Embryonic facial prominence (tissue), 1 donor: ENCODE measurements around the gene SAXO1.

ENCODE experiments used
- DNase-seq: peaks from one replicate; pipeline ENCODE4 v3.0.0-alpha.2; 2016; ENCODE audit errors: extremely low spot score

Gene SAXO1

DNA sequence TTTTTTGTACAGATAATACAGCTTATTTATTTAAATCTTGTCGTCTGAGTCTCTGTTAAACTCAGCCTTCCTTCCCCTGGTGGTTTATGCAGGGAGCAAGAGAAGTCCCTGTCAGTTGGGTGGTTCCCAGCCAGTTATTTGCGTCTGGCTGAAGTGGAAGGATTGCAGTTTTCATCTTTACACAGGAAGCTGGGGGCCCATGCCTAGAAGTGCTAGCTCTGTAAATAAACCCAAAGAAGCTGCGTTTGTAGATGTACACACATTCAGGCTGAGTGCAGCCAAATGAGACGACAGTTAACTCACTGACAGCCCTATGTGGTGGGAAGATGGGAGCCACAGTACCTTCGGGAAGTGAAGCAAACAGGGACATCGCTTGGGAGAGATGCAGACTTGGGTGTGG, 122.1 kb downstream of the SAXO1 start:
- DNase-seq: no peak

DNA sequence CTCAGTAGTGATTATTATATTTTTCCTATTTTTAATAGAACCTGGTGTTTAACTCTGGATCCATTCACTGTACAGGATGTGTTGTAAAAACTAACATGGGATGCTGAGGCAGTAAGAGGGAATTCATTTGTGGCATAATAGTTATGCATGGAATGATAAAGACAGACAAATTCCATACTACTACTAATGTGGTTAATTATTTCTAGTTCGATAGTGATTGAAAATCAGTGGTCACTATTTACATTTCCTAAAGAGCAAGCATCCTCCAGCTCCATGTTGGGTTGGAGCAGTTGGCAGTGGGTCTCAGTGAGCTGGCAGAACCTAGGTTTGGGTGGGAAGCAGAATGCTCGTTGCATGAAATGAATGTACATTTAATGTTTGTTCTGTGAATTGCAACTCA, 122.6 kb downstream of the SAXO1 start:
- DNase-seq: no peak

DNA sequence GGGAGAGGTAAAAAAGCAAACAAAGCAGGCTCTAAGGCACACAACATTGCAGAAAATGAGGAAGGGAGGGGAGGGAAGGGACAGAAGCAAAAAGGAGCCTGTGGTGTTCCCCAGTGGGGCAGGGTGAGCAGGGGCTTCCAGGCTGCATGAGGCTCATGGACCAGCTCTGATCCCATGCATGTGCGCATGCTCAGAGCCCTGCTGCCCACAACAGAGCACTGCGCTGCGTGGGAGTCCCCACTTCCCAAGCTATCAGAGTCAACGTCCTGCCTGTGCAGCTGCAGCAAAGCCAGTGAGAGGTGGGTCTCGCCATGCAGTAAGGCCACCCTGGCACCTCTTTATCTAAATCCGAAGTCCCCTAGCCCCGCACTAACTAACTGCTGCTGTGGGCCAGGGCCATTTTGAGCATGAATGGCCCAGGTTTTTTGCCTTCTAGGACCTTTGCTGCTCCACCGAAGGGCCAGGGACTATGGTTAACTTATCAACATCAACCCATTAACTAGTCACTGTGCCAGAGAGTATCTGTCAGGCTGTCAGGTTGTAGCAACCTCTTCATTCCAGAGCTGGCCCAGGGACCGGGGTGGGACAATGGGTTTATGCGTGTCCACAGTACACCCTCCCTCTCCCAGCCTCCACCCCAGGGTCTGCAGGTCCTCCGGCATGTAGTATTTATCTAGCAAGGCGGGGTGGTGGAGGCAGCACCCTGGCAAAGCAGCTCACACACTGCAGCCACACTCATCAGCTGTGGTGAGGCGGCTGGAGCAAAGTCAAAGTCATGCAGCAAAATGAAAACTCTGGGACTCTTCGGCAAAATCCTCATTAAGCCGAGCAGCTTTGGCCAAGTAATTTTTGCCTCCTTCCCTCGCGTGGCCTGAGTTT, 123.6 kb downstream of the SAXO1 start:
- no peak for DNase-seq

DNA sequence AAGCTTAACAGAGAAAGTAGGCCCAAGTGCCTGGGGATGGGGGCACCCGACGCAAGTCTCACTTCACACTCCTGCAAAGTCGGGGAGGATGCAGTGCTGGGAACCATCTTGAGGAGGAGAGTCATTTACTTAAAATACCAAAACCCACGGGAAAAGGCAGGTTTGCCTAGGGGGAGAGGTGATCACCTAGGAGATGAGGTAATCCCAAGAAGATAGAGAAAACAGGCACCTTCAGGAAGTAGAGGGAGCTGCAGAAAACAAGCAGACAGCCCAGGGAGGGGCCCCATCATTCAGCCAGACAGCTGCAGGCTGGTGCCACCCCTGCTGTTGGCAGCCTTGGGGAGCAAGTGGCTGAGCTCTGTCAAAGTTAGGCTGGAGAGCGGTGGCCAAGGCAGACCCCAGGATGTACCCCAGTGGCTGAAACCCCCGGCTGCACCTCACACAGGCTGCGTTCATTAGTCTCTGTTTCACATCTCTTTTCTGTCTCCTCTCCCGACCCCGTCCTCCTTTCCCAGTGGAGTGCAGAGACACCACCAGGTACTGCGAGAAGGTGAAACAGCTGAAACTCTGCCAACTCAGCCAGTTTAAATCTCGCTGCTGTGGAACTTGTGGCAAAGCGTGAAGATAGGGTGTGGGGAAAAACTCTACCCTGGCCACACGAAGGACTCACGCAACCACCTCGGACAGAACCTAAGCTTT, 124.9 kb downstream of the SAXO1 start:
- DNase-seq: no peak

DNA sequence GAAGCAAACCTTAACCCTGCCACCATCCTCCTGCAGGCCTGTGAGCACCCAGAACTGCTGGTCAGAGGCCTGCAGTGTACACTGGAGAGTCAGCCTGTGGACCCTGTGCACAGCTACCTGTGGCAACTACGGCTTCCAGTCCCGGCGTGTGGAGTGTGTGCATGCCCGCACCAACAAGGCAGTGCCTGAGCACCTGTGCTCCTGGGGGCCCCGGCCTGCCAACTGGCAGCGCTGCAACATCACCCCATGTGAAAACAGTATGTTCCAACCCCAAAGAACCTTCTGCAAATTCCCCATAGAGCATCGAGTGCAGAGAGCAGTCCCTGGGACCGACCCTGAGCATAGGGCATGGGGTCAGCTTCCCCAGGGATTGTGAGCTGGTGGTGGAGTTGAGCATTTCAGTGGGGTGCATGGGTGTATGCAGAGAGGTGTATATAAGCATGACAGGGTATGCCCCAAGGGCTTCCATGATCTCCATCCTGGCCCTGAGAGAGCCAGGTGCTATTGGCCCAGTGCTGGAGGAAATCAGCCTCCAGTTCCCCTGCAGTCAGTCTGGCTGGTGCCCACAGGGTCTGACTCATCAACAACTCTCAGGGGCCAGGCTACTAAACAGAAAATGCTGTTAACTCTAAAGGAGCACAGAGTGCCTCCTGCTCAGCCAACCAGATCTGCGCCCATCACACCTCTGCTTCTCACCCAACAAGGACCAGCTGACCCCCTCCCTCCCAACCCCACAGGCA, 126.2 kb downstream of the SAXO1 start:
- no peak for DNase-seq

DNA sequence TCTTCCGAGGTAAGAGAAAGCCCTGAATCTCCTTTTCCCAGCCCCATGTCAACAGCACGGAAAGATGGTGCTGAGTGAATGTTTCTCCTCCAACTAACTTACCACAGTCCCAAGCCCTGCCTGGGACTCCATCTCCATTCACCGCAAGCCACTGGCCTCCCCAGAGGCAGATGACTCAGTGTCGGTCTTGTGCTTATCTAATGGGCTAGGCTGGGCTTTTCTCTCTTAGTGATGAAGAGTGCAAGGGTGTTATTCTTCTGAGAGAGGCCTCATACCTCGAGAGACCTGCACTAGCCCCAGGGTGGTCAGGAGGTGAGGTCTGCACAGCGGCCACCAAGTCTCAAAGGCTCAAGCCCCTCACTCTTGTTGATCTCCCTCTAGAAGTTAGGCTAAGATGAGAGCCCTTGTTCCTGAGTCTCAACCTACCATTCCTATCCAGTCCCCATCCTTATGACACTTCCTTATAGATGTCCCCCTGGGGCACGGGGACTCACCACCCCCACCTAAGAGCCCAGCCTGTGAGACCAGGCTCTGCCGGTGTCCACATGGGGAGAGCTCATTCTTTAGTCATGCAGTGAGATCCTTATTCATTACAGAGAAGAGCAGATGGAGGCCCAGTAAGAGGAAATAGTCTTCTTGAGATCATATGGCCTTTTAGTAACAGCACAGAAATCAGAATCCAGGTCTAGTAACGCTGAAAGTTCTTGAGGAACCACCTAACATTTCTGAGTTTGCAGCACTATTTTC, 127.0 kb downstream of the SAXO1 start:
- DNase-seq: no peak

DNA sequence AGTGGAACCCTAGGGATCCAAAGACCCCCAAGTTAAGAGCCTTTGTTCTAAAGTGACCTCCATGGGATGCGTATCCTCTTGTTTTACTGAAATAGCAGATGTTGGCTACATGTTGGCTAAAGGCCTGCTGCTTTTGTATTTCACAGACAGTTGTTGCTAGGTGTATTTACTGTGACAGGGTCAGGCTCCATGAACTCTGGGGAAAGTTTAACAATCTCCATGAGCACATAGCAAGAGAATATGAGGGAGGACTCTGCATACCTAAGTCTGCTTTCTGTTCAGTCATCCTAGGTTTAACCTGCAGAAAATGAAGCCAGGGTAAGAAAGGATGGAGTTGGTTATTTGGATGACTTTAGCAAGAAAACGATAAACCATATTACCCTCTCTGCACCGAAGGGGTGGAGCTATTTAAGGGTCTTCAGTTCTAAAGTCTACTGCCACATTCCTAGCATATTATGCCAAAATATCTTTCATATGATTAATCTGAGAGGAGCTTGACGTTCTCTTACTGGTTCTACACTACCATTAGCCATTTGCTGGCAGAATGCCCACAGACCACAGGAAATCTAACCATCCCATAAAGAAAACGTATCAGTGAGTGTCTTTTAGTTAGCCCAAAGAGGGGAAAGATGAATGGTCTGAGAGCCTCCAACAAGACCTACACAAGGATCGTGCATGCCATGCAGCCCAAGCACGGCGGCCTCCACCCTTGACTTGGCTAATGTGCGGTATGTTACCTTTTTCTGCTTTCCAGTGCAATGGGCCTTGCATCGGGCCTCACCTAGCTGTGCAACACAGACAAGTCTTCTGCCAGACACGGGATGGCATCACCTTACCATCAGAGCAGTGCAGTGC, 127.8 kb downstream of the SAXO1 start:
- no peak for DNase-seq

DNA sequence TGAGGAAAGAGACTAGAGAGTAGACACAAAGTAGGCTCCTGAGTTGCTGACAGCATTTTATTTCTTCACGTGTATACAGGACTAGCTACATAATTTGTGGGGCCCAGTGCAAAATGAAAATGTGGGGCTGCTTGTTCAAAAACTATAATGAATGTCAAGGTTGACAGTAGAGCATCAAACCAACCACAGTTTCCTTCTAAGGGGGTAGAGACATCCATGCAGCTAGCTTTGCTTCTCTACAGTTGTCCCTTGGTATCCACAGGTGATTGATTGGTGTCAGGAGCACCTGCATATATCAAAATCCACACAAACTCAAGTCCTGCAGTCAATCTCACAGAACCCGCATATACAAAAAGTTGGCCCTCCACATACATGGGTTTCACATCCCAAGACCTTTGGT, 129.6 kb downstream of the SAXO1 start:
- DNase-seq: no peak

DNA sequence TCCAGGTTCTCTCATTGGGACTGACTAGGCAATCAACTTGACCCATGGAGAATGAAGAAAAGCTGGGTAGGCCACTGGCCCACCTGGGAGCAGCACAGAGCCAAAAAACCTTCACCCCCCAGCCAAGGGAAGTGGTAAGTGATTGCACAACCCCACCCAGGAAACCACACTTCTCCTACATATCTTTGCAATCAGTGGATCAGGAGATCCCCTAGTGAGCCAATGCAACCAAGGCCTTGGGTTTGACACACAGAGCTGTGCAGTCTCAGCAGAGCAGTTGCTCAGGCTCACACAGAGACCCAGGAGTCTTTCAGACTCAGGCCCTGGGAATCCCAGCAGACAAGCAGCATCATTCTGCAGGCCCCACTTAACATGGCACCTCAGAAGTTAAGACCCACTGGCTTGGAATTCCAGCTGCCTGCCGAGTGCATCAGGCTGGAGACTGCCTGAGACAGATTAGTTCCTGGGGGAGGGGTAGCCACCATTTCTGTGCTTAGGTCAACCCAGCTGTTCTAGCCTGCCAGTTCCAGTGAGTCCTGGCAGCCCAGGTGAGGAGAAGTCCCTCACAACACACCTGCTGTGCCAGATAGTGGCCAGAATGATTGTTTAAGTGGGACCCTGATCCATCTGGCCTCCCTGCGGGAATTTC, 136.4 kb downstream of the SAXO1 start:
- no peak for DNase-seq

DNA sequence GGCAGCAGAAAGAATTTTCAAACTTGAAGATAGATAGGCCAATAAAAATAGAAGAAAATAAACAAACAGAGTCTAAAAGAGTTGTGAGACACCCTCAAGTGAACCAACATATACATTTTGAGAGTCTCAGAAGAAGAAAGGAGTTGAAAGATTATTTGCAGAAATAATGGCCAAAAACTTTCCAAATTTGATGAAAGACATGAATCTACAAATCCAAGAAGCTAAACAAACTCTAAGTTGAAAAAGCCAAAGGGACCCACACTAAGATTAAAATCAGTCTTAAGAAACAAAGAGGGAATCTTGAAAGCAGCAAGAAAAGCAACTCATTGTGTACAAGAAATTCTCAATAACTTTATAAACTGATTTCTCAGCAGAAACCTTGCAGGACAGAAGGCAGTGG, 137.0 kb downstream of the SAXO1 start:
- DNase-seq: no peak

DNA sequence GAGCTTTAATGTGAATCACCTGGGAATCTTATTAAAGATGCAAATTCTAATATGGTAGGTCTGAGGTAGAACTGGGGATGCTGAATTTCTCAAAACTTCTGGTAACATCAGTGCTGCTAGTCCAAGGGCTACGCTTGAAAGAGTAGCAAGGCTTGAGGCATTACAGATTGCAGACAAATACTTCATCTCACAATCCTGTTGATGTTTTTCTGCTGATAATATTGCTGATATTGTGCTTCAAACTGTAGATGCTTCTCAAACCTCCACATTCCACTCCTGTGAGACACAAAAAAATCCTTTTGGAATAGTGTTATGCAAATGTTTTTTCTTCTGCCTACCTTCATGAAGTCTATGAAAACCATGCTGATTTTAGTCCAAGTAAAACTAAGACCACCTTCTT, 139.5 kb downstream of the SAXO1 start:
- no peak for DNase-seq

DNA sequence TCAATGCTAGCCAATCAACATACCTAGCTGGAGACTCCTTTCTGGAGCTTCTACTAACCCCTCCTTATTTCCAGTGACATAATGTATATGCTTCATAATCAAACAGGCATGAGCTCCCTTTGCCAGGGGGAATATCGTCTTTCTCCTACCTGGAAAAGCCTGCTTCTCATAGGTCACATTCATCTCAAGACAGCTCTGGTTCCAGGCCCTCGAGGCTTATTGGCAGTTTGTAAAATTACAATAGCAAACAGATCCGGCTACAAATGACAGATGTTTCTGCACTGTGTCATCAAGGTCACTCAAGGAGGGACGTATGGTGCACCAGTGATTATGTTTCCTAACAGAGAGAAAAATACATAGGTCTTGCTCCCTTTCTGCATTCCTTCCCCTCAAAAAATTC, 140.0 kb downstream of the SAXO1 start:
- no peak for DNase-seq

DNA sequence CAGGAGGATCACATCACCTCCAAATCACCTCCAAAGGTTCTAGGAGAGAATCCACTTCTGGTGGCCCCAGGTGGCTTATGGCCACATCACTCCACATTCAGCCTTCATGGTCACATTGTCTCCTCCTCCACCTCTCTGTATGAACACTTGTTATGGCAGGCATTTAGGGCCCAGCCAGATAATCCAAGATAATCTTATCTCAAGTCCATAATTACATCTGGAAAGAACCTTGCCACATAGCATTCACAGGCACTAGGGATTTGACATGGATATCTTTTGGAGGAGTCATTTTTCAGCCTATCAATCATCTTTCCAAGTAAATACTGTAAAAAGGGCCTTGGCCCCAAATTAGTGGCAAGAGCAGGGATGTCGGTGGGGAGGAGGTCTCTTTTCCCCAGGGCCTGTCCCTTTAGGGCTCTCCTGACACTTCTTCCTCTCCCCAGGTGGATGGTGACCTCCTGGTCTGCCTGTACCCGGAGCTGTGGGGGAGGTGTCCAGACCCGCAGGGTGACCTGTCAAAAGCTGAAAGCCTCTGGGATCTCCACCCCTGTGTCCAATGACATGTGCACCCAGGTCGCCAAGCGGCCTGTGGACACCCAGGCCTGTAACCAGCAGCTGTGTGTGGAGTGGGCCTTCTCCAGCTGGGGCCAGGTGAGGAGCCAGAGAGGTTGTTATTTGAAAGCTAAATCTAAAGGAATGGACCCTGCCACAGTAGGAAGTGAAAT, 140.9 kb downstream of the SAXO1 start:
- no peak for DNase-seq

DNA sequence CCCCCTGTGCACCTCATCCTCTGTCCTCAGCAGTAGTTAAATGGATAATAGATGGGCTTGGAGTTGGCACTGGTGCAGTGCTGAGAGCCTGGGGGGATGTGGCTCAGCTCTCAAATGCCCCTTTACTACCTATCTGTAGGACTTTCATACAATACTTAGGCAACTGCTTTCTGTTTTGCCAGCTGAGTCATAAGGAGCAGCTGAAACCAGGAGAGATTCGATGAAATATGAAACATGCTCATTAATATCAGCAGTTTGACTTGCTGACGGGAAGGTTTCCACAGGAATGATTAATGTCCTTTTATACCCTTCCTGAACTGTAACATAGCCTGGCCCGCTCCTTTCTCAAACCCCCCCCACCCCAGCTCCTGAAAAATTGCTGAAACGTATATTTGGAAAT, 142.6 kb downstream of the SAXO1 start:
- DNase-seq: peak; percentile 8

DNA sequence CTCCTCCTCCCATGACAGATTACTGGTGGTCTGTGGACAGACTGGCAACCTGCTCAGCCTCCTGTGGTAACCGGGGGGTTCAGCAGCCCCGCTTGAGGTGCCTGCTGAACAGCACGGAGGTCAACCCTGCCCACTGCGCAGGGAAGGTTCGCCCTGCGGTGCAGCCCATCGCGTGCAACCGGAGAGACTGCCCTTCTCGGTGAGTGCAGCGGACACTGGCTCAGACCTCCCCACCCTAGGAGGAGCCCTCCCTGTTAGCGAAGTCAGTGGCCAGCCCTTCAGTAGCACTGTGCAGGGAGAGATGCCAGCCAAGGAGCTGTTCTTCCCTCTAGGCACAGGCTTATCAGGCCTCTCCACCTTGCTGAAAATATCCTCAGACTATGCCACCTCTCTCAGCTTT, 143.5 kb downstream of the SAXO1 start:
- no peak for DNase-seq

DNA sequence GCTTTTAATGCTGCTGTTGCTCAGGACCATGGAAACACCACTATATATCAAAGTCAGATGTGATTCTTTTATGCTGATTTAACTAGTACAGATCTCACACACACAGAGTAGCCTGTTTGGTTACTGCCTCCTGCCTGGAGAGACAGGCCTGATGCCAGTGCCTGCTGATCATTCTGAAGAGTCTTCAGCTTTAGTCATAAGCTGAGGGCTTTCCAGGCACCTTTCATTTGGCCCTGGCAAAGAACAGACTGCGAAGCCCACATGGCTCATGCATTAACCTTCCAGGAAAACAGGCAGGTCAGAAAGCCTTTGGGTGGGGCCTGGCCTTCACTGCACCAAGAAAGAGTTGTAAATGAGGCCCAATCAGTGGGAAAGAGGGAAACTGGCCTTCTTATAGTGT, 144.7 kb downstream of the SAXO1 start:
- DNase-seq: no peak

DNA sequence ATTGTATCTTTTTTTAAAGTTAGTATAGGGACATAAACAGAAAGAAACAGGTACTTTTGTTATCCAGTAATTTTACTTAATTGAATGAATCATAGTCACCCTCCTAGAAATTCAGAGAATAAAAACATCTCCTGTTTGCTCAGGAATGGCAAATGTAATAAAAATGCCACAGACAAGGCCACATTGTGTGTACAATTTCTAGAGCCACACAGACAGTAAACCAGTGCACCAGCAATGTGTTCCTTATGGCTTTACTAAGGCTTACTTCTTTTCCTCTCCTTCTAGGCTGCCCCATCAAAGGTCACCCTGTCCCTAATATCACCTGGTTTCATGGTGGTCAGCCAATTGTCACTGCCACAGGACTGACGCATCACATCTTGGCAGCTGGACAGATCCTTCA, 145.5 kb downstream of the SAXO1 start:
- DNase-seq: no peak

DNA sequence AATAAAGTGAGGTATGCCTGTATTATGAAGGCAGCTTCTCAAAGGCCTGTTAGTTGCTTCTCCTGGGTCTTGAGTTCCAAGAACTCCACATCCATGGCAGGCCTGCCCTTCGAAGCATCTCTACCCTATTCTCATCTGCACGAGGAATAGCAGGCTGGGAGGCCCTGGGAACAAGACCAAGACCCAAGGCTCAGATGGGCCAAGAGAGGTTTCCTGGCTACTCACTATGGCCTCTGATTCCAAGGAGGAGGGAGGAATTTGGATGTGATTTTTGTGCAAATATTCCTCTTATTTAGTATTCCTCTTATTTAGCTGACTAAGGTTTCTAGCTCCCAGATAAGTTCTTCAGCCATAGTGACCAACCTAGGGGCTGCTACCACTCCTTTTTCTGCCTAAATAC, 151.3 kb downstream of the SAXO1 start:
- DNase-seq: no peak

DNA sequence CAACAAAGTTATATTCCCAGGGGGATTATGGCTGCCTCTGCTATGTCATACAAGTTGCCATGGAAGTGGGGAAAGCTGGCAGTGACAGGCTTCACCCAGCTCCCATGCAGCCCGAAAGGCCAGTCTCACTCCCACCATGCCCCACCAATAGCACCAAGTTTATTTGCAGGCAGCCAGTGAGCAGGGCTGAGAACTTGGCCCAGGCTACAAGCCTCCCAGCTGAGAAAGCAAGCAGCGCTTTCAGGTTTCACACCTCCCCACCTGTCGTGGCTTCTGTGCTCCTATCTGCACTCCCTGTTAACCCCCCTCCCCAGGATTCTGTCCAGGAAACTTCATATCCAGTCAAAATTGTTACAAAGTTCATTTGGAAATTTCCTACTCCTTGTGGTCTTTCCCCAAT, 155.0 kb downstream of the SAXO1 start:
- no peak for DNase-seq
